CD4-positive, alpha-beta memory T cell (primary cell): ENCODE data around the gene ABCC1. TPM values are rescaled to one million over a fixed set of nuclear protein-coding genes. Genes with fewer than 3 reads are reported as not detected.

Source experiments
- CTCF ChIA-PET: fragments of 350-600 bp; sonication (Branson Sonifier 250); formaldehyde crosslinking; loops from one replicate; lab custom pipeline; 2021; ENCODE audit warnings: inconsistent platforms; ENCODE audit not compliant: partially characterized antibody; lab: Charles Lee
- POLR2A ChIA-PET: fragments of 350-600 bp; sonication (Branson Sonifier 250); formaldehyde crosslinking; loops from one replicate; lab custom pipeline; 2021; ENCODE audit not compliant: partially characterized antibody; lab: Charles Lee
- DNase-seq, 5 donors: peaks; one replicate each; pipeline versions ENCODE4 v3.0.0 to v3.0.0-alpha.2; 2020 to 2022; ENCODE audit warnings: mixed read lengths in 1 of 5
- H3K27ac ChIP-seq: one replicate; pipeline ENCODE4 v1.7.0; 2013; ENCODE audit warnings: low read depth, low read length
- H3K27me3 ChIP-seq: 2 replicates; pipeline ENCODE4 v1.7.0; 2013; ENCODE audit warnings: mild to moderate bottlenecking, low read length, moderate library complexity; ENCODE audit not compliant: insufficient read depth
- H3K36me3 ChIP-seq: 2 replicates; pipeline ENCODE4 v1.7.0; 2013; ENCODE audit warnings: mild to moderate bottlenecking, low read length, moderate library complexity; ENCODE audit not compliant: insufficient read depth
- H3K4me1 ChIP-seq: 2 replicates; pipeline ENCODE4 v1.7.0; 2013; ENCODE audit warnings: mild to moderate bottlenecking, low read length, moderate library complexity; ENCODE audit not compliant: insufficient read depth
- H3K4me3 ChIP-seq, 2 donors: one replicate each; pipeline ENCODE4 v1.7.0; 2013; ENCODE audit warnings: low read length in 2 of 2, mild to moderate bottlenecking in 1 of 2
- H3K9me3 ChIP-seq, 2 donors: one replicate each; pipeline ENCODE4 v1.7.0; 2013; ENCODE audit warnings: low read length in 2 of 2, control low read depth in 1 of 2; ENCODE audit not compliant: control insufficient read depth in 1 of 2
- H3K27ac Mint-ChIP-seq, 7 donors: one replicate each; pipeline ENCODE4 v1.8.0; 2020 to 2021; ENCODE audit warnings: mixed read lengths in 7 of 7, mild to moderate bottlenecking in 6 of 7, inconsistent platforms in 3 of 7, moderate library complexity in 3 of 7
- H3K27me3 Mint-ChIP-seq, 2 donors: one replicate each; pipeline ENCODE4 v1.8.0; 2020 to 2021; ENCODE audit warnings: mixed read lengths in 2 of 2
- H3K36me3 Mint-ChIP-seq, 2 donors: one replicate each; pipeline ENCODE4 v1.8.0; 2020 to 2021; ENCODE audit warnings: mixed read lengths in 2 of 2, inconsistent platforms in 1 of 2, mild to moderate bottlenecking in 1 of 2
- H3K4me1 Mint-ChIP-seq, 4 donors: one replicate each; pipeline ENCODE4 v1.8.0; 2020 to 2021; ENCODE audit warnings: mixed read lengths in 4 of 4, mild to moderate bottlenecking in 1 of 4
- H3K4me3 Mint-ChIP-seq, 8 donors: one replicate each; pipeline ENCODE4 v1.8.0; 2020 to 2021; ENCODE audit warnings: mixed read lengths in 8 of 8, mild to moderate bottlenecking in 7 of 8, moderate library complexity in 6 of 8, inconsistent platforms in 3 of 8
- H3K9me3 Mint-ChIP-seq, 8 donors: one replicate each; pipeline ENCODE4 v1.8.0; 2020 to 2021; ENCODE audit warnings: mixed read lengths in 8 of 8, mild to moderate bottlenecking in 5 of 8, inconsistent platforms in 3 of 8, moderate library complexity in 1 of 8
- intact Hi-C: fragments of 100-400 bp; cut with micrococcal nuclease; formaldehyde crosslinking; loops from one replicate; pipeline ENCODE4 v1.15.1; 2023
- polyA plus RNA-seq, 2 donors: library from polyadenylated mRNA; unstranded; fragments of 300-500 nt; fragmentation: Illumina TruSeq; gene quantifications; one replicate each; pipeline ENCODE4 v1.2.3, GENCODE V29; 2021
- total RNA-seq, 2 experiments: library from RNA; stranded (reverse); gene quantifications; one replicate each; pipeline ENCODE4 v1.2.3, GENCODE V29; 2021

The ABCC1 gene
- total and polyA plus RNA-seq, 4 experiments from 2014 or later, result 1.9 to 69.9 (median 34.2) TPM

DNA sequence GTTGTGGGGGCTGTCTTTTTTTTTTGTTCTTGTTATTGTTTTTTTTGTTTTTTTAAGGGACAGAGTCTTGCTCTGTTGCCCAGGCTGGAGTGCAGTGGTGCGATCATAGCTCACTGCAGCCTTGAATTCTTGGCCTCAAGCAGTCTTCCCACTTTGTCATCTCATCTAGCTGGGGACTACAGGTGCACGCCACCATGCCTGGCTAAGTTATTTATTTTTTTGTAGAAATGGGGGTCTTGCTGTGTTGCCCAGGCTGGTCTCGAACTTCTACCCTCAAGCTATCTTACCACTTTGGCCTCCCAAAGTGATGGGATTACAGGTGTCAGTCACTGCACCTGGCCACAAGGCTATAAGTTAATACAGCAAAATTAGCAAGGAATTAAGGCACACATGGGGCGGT is 101.7 kb downstream of the ABCC1 start:
- Mint-ChIP-seq H3K36me3 (peaks cover 47 to 75% of the 10 kb centered on the region in 2 donors), H3K9me3 (no peaks in the 10 kb centered on the region), H3K27me3 (no peaks in the 10 kb centered on the region), H3K4me3 (no peak overlapping the region), H3K27ac (peak overlapping the region in 1 of 7 donors; percentile 53), H3K4me1 (peaks cover 0 to 3% (median under 1%) of the 10 kb centered on the region in 4 donors)
- ChIA-PET POLR2A (no interaction called here), CTCF (interaction anchor here (0.7 to 1.0 kb wide), 2 partner anchors 18 to 26 kb away, joined by 3 to 4 read pairs; no protein-coding TSS in a partner anchor)
- no peak for DNase-seq
- H3K36me3 ChIP-seq, result peaks cover 62% of the 10 kb centered on the region
- H3K27ac ChIP-seq, result no peak overlapping the region
- H3K27me3 ChIP-seq, result no peaks in the 10 kb centered on the region
- intact Hi-C loops, result no loop called here
- no peaks in the 10 kb centered on the region for H3K9me3 ChIP-seq
- H3K4me3 ChIP-seq, result no peak overlapping the region
- no peaks in the 10 kb centered on the region for H3K4me1 ChIP-seq

DNA sequence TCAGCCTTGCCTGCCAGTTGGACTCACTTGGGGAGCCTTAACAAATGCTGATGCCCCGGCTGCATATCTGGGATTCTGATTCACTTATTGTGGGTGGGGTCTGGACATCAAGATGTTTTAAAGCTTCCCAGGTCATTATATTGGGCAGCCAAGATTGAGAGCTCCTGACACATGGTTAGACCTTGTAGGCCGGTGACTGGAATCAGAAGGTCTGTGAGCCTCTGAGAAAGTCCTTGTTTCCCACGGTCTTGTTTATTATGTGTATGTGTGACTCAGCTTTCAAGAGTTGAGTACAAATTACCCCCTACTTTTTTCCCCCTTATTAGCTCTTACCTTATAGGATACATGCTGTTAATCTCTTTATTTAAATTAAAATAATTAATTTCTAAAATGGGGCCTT is 103.5 kb downstream of the ABCC1 start:
- H3K36me3 ChIP-seq, result peaks cover 63% of the 10 kb centered on the region
- Mint-ChIP-seq H3K36me3 (peaks cover 50 to 78% of the 10 kb centered on the region in 2 donors), H3K9me3 (no peaks in the 10 kb centered on the region), H3K27me3 (no peaks in the 10 kb centered on the region), H3K4me1 (peaks cover 0 to 3% (median 0%) of the 10 kb centered on the region in 4 donors), H3K4me3 (no peak overlapping the region), H3K27ac (no peak overlapping the region)
- H3K4me1 ChIP-seq, result no peaks in the 10 kb centered on the region
- POLR2A ChIA-PET, result interaction anchor here (0.8 kb wide), 1 partner anchor 12 kb away, joined by 3 read pairs; no protein-coding TSS in a partner anchor
- intact Hi-C loops, result no loop called here
- H3K27ac ChIP-seq, result no peak overlapping the region
- no peaks in the 10 kb centered on the region for H3K27me3 ChIP-seq
- H3K4me3 ChIP-seq, result no peak overlapping the region
- H3K9me3 ChIP-seq, result no peaks in the 10 kb centered on the region
- DNase-seq, result no peak
- CTCF ChIA-PET, result interaction anchor here (1.3 kb wide), 1 partner anchor 104 kb away, joined by 5 read pairs; no protein-coding TSS in a partner anchor

DNA sequence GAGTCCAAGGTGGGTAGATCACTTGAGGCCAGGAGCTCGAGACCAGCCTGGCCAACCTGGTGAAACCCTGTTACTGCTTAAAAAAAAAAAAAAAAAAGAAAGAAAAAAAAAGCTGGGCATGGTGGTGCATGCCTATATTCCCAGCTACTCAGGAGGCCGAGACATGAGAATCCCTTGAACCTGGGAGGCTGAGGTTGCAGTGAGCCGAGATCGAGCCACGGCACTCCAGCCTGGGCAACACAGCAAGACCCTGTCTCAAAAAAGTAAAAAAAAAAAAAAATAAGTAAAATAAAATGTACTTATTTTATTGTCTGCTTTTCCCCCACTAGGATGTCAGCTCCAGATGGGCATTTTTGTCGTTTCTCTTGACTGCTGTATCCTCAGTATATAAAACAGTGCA is 107.7 kb downstream of the ABCC1 start:
- Histone ChIP-seq H3K4me1 (peaks cover 17% of the 10 kb centered on the region), H3K27ac (no peak overlapping the region), H3K27me3 (no peaks in the 10 kb centered on the region), H3K4me3 (no peak overlapping the region), H3K9me3 (no peaks in the 10 kb centered on the region), H3K36me3 (peaks cover 38% of the 10 kb centered on the region)
- Mint-ChIP-seq H3K27ac (no peak overlapping the region), H3K36me3 (peaks cover 28 to 66% of the 10 kb centered on the region in 2 donors), H3K4me3 (no peak overlapping the region), H3K27me3 (no peaks in the 10 kb centered on the region), H3K4me1 (peaks cover 15 to 23% (median 18%) of the 10 kb centered on the region in 4 donors), H3K9me3 (peaks cover 0 to 4% (median 0%) of the 10 kb centered on the region in 8 donors)
- CTCF ChIA-PET, result no interaction called here
- intact Hi-C loops, result no loop called here
- POLR2A ChIA-PET, result no interaction called here
- DNase-seq, result no peak

DNA sequence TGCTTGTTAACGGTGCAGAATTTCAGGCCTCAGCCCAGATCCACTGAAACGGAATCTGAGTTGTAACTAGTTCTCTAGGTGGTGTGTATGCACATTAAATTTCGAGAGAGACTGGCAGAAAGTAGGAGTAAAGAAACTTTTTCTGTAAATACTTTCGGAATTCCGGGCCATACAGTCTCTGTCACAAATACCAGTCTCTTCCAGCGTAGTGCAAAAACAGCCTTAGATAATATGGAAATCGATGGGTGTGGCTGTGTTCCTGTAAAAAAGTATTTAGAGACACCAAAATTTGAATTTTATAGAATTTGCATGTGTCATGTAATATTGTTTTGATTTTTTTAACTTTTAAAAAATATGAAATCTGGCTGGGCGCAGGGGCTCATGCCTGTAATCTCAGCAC is 109.7 kb downstream of the ABCC1 start:
- Mint-ChIP-seq H3K27me3 (no peaks in the 10 kb centered on the region), H3K4me1 (peaks cover 19 to 30% (median 23%) of the 10 kb centered on the region in 4 donors), H3K36me3 (peaks cover 27 to 64% of the 10 kb centered on the region in 2 donors), H3K27ac (no peak overlapping the region), H3K4me3 (no peak overlapping the region), H3K9me3 (peaks cover 0 to 4% (median 0%) of the 10 kb centered on the region in 8 donors)
- intact Hi-C loops, result no loop called here
- no peaks in the 10 kb centered on the region for H3K27me3 ChIP-seq
- no peak for DNase-seq
- peaks cover 32% of the 10 kb centered on the region for H3K36me3 ChIP-seq
- no peaks in the 10 kb centered on the region for H3K9me3 ChIP-seq
- H3K4me1 ChIP-seq, result peaks cover 22% of the 10 kb centered on the region
- no peak overlapping the region for H3K4me3 ChIP-seq
- POLR2A ChIA-PET, result no interaction called here
- no peak overlapping the region for H3K27ac ChIP-seq
- CTCF ChIA-PET, result no interaction called here

DNA sequence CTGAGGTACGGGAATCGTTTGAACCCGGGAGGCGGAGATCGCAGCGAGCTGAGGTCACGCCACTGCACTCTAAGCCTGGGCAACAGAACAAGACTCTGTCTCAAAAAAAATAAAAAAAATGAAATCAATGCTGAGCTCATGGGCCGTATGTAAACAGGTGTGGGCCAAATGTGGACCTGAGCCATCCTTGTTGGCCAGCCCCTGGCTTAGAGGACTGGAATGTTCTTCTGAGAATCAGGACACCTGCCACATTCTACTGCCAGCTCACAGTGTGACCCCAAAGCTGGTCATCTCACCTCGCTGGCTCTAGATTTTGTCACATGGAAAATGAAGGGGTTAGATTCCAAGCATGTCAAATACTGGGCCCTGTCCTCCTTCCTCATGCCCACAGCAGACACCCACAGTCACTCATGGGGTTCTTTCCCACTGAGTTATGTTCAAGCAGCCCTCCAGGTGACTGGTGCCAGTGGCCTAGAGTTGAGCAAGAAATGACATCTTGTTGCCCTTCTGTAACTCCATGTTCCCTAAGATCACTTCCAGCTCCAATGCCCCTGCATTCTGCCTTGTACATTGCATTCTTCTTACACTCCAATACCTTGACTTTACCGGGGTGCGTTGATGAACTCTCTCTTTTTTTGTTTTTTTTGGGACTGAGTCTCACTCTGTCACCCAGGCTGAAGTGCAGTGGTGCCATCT is 110.6 kb downstream of the ABCC1 start:
- H3K36me3 ChIP-seq, result peaks cover 35% of the 10 kb centered on the region
- intact Hi-C loops, result no loop called here
- H3K27me3 ChIP-seq, result no peaks in the 10 kb centered on the region
- Mint-ChIP-seq H3K4me1 (peaks cover 19 to 30% (median 23%) of the 10 kb centered on the region in 4 donors), H3K36me3 (peaks cover 28 to 64% of the 10 kb centered on the region in 2 donors), H3K9me3 (peaks cover 0 to 4% (median 0%) of the 10 kb centered on the region in 8 donors), H3K27me3 (no peaks in the 10 kb centered on the region), H3K27ac (peak overlapping the region in 3 of 7 donors; percentile 28 to 80 (median 30)), H3K4me3 (no peak overlapping the region)
- H3K9me3 ChIP-seq, result no peaks in the 10 kb centered on the region
- H3K27ac ChIP-seq, result no peak overlapping the region
- H3K4me1 ChIP-seq, result peaks cover 22% of the 10 kb centered on the region
- no peak overlapping the region for H3K4me3 ChIP-seq
- no peak for DNase-seq
- POLR2A ChIA-PET, result interaction anchor here (0.6 kb wide), 1 partner anchor 18 kb away, joined by 4 read pairs; no protein-coding TSS in a partner anchor
- CTCF ChIA-PET, result interaction anchor here (0.6 kb wide), 1 partner anchor 295 kb away, joined by 3 read pairs; no protein-coding TSS in a partner anchor

DNA sequence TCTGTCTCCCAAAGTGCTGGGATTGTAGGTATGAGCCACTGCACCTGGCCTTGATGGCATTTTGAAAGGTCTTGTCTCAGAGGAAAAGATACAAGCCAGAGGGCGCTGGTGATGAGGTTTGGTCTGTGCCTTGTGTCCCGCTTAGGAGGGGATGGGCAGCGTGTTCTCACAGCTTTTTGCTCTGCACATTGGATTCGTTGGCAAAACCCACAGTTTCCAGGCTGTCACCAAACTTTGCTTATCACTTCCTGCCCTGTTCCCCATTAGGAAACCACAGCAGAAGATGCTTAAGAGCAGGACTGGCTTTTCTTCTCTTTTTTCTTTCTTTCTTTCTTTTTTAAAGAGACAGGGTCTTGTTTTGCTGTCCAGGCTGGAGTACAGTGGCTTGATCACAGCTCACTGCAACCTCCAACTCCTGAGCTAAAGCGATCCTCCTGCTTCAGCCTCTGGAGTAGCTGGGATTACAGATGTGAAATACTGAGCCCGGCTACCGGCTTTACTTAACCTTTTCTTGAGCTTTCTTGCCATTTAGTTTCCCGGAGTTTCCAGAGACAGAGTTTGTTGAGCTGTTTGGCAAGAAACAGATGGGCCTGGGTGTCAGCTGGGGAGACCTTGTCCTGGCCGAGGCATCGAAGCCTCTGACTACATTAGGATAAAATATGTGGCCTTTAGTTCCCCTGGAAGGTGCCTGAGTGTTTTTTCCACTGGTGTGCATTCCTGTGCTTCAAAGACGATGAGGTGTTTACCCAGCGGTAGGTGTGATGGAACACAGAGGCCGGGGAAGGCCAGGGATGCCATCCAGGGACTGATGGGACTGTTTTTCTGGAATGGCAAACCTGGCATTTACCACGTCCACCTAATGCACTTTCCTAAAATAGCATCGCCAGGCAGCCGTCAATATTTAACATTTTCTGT is 112.9 kb downstream of the ABCC1 start:
- Histone ChIP-seq H3K9me3 (no peaks in the 10 kb centered on the region), H3K36me3 (peaks cover 24% of the 10 kb centered on the region), H3K27me3 (no peaks in the 10 kb centered on the region), H3K4me1 (peaks cover 22% of the 10 kb centered on the region), H3K27ac (no peak overlapping the region), H3K4me3 (no peak overlapping the region)
- peak overlapping the region in 2 of 8 donors; percentile 15 to 58 for H3K4me3 Mint-ChIP-seq
- DNase-seq, result peak in 4 of 5 donors; percentile 17 to 29 (median 22)
- intact Hi-C loops, result no loop called here
- peak overlapping the region in 5 of 7 donors; percentile 29 to 88 (median 75) for H3K27ac Mint-ChIP-seq
- peaks cover 25 to 65% of the 10 kb centered on the region in 2 donors for H3K36me3 Mint-ChIP-seq
- H3K9me3 Mint-ChIP-seq, result peaks cover 0 to 4% (median 0%) of the 10 kb centered on the region in 8 donors
- H3K4me1 Mint-ChIP-seq, result peaks cover 19 to 30% (median 23%) of the 10 kb centered on the region in 4 donors
- CTCF ChIA-PET, result interaction anchor here (1.3 kb wide), 1 partner anchor 9 kb away, joined by 3 read pairs; no protein-coding TSS in a partner anchor
- POLR2A ChIA-PET, result interaction anchor here (0.6 kb wide), 1 partner anchor 114 kb away, joined by 3 read pairs; no protein-coding TSS in a partner anchor
- H3K27me3 Mint-ChIP-seq, result no peaks in the 10 kb centered on the region
